AG10803 (cell line): Measurements from ENCODE around the gene MGAT4C.
"Not testable (repeated sequence)": the region's sequence is repeated elsewhere in the genome, so short reads cannot be mapped to it uniquely, and the experiment has no call there.

ENCODE experiments used
- DNase-seq: peaks from one replicate; pipeline ENCODE4 v3.0.0; 2010; ENCODE audit warnings: low read depth
- H3K4me3 ChIP-seq: 2 replicates; pipeline ENCODE4 v1.5.1; 2011; ENCODE audit warnings: mild to moderate bottlenecking, low read length, control low read depth
- TF ChIP-seq, protein P1 (sequence below): conservative IDR thresholded peaks from 2 replicates; pipeline ENCODE4 v1.5.1; 2011; ENCODE audit warnings: mild to moderate bottlenecking, low read length, control low read depth, inconsistent platforms

Gene MGAT4C

DNA sequence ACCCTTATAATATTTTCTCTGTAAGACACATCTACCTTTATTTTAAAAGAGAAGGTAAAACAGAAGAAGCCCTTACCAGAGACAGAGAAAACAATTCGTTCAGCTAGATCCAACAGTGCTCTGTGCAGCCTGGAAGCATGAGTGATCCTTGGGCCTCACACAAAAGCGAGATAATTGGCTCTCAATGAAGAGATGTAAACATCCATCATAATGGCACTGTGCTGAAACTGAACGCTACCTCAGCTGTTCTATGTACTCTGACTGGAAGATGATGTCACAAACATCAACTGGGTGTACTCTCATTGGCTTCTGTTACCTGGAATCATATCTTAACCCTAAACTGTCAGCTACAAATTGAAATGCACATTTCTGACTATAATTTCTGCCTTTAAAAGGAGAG is at the start of gene MGAT4C:
MGAT4C (minus strand) TSS at position 229 of the 400 bp plus-strand sequence.
- H3K4me3 ChIP-seq: no peak within 1 kb of the TSS
- DNase-seq: no peak
- TF ChIP-seq, protein P1, sequence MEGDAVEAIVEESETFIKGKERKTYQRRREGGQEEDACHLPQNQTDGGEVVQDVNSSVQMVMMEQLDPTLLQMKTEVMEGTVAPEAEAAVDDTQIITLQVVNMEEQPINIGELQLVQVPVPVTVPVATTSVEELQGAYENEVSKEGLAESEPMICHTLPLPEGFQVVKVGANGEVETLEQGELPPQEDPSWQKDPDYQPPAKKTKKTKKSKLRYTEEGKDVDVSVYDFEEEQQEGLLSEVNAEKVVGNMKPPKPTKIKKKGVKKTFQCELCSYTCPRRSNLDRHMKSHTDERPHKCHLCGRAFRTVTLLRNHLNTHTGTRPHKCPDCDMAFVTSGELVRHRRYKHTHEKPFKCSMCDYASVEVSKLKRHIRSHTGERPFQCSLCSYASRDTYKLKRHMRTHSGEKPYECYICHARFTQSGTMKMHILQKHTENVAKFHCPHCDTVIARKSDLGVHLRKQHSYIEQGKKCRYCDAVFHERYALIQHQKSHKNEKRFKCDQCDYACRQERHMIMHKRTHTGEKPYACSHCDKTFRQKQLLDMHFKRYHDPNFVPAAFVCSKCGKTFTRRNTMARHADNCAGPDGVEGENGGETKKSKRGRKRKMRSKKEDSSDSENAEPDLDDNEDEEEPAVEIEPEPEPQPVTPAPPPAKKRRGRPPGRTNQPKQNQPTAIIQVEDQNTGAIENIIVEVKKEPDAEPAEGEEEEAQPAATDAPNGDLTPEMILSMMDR: no peak

DNA sequence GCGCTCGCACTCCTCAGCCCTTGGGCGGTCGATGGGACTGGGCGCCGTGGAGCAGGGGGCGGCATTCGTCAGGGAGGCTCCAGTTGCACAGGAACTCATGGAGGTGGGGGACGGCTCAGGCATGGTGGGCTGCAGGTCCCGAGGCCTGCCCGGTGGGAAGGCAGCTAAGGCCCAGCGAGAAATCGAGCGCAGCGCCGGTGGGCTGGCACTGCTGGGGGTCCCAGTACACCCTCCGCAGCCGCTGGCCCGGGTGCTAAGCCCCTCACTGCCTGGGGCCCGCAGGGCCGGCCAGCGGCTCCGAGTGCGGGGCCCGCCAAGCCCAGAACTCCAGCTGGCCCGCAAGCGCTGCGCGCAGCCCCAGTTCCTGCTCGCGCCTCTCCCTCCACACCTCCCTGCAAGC is 40.2 kb upstream of the MGAT4C start:
- H3K4me3 ChIP-seq, DNase-seq: not testable (repeated sequence)

- TF ChIP-seq, protein P1: no peak
- no peak for DNase-seq
- no peak overlapping the region for H3K4me3 ChIP-seq
These were observed 37.6 kb upstream of the MGAT4C start for GRCh38 chr12:86293682-86294240.

- H3K4me3 ChIP-seq: no peak overlapping the region
- TF ChIP-seq, protein P1: no peak
- DNase-seq: no peak
These were observed 36.3 kb upstream of the MGAT4C start for GRCh38 chr12:86292480-86292879.

- DNase-seq: no peak
- TF ChIP-seq, protein P1: no peak
- no peak overlapping the region for H3K4me3 ChIP-seq
These were observed 34.4 kb upstream of the MGAT4C start for GRCh38 chr12:86290615-86291014.

GRCh38 chr12:86286119-86286518 is 29.9 kb upstream of the MGAT4C start:
- no peak overlapping the region for H3K4me3 ChIP-seq
- TF ChIP-seq, protein P1: no peak
- no peak for DNase-seq

GRCh38 chr12:86283620-86284019 is 27.4 kb upstream of the MGAT4C start:
- H3K4me3 ChIP-seq: no peak overlapping the region
- DNase-seq: no peak
- TF ChIP-seq, protein P1: no peak

DNA sequence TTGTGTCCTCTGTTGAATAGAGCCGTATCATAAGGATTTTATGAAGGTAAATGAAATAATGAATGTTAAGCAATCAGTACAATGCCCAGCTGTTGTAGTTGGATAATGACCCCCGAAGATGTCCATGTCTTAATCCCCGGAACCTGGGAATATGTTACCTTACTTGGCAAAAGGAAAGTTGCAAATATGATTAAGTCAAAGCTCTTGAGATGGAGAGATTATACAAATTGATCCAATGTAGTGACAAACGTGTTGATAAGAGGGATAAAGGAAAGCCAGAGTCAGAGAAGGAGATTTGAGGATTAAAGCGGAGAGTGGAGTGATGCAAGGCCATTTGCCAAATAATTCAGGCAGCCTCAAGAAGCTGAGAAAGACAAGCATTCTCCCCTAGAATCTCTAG is 19.2 kb upstream of the MGAT4C start:
- DNase-seq: no peak
- TF ChIP-seq, protein P1: no peak
- no peak overlapping the region for H3K4me3 ChIP-seq
